Measurements from ENCODE around the gene BCAS1. TPM values are rescaled to one million over a fixed set of nuclear protein-coding genes. Genes with fewer than 3 reads are reported as not detected.

BCAS1 gene
- total RNA-seq, 1 donor from 2014 or later, result not detected

Other genes with a start within 250 kb of the BCAS1 start
- gene CYP24A1, start 103.4 kb upstream of the BCAS1 start, total RNA-seq, result not detected in 2 replicates
- 92.4 and 117 TPM in 2 replicates for gene PFDN4, start 137.5 kb upstream of the BCAS1 start, total RNA-seq